Endodermal cell (in vitro differentiated cells): ENCODE data around the gene NUP58. TPM values are rescaled to one million over a fixed set of nuclear protein-coding genes. Genes with fewer than 3 reads are reported as not detected.

Experiments
- DNase-seq: peaks from one replicate; pipeline ENCODE4 v3.0.0-alpha.2; 2017
- H3K27ac ChIP-seq: 2 replicates; pipeline ENCODE4 v1.5.1; 2013; ENCODE audit warnings: mild to moderate bottlenecking, low read depth, low read length, moderate library complexity
- H3K27me3 ChIP-seq: 2 replicates; pipeline ENCODE4 v1.6.1; 2013; ENCODE audit warnings: mild to moderate bottlenecking, low read length, moderate library complexity; ENCODE audit not compliant: insufficient read depth, control insufficient read depth, poor library complexity, severe bottlenecking
- H3K36me3 ChIP-seq: 2 replicates; pipeline ENCODE4 v1.7.0; 2013; ENCODE audit warnings: mild to moderate bottlenecking, low read length, moderate library complexity; ENCODE audit not compliant: control insufficient read depth, insufficient read depth
- H3K4me1 ChIP-seq: one replicate; pipeline ENCODE4 v1.7.0; 2013; ENCODE audit warnings: low read length; ENCODE audit not compliant: control insufficient read depth, insufficient read depth
- H3K4me3 ChIP-seq: 2 replicates; pipeline ENCODE4 v1.5.1; 2013; ENCODE audit warnings: mild to moderate bottlenecking, low read length, moderate library complexity
- H3K9ac ChIP-seq: 2 replicates; pipeline ENCODE4 v1.6.1; 2013; ENCODE audit warnings: mild to moderate bottlenecking, low read length, moderate library complexity; ENCODE audit not compliant: poor library complexity, severe bottlenecking; ENCODE audit errors: extremely low read depth
- H3K9me3 ChIP-seq: 2 replicates; pipeline ENCODE4 v1.6.1; 2013; ENCODE audit warnings: mild to moderate bottlenecking, low read length, moderate library complexity; ENCODE audit not compliant: control insufficient read depth
- H3K27ac Mint-ChIP-seq: 2 replicates; pipeline ENCODE4 v1.8.0; 2020; ENCODE audit warnings: mixed read lengths
- H3K27me3 Mint-ChIP-seq: 2 replicates; pipeline ENCODE4 v1.8.0; 2021; ENCODE audit warnings: mild to moderate bottlenecking, mixed read lengths; ENCODE audit not compliant: insufficient read depth
- H3K36me3 Mint-ChIP-seq: 2 replicates; pipeline ENCODE4 v1.8.0; 2020; ENCODE audit warnings: low read depth, mixed read lengths
- H3K4me1 Mint-ChIP-seq: 2 replicates; pipeline ENCODE4 v1.8.0; 2020; ENCODE audit warnings: mixed read lengths
- H3K4me3 Mint-ChIP-seq: 2 replicates; pipeline ENCODE4 v1.8.0; 2020; ENCODE audit warnings: mild to moderate bottlenecking, moderate library complexity, mixed read lengths
- H3K9me3 Mint-ChIP-seq: 2 replicates; pipeline ENCODE4 v1.8.0; 2020; ENCODE audit warnings: mild to moderate bottlenecking, mixed read lengths
- CTCF ChIP-seq: fragments of 200-600 bp; sonication (generic); conservative IDR thresholded peaks from 2 replicates; pipeline ENCODE4 v1.5.0; 2021; ENCODE audit warnings: antibody characterized with exemption, mild to moderate bottlenecking
- WGBS, 2 experiments: methylation state at CpG; one replicate each; pipeline versions ENCODE4 v1.1.5 to v1.1.7; 2013; ENCODE audit warnings: missing lambda C conversion rate in 2 of 2, mixed read lengths in 1 of 2; ENCODE audit not compliant: insufficient coverage in 1 of 2, insufficient read length in 1 of 2; 5-methylcytosine and 5-hydroxymethylcytosine counted together
- long read RNA-seq, 4 experiments: library from polyadenylated mRNA in 2 of 4; library from RNA in 1 of 4; library from capped mRNA in 1 of 4; stranded (forward) in 3 of 4; unstranded in 1 of 4; transcript quantifications; one replicate each; pipeline ENCODE4 v2.0.0, GENCODE V29; 2020 to 2021; ENCODE audit warnings: inconsistent platforms in 1 of 4
- polyA plus RNA-seq, 2 experiments: library from polyadenylated mRNA; stranded (reverse); fragments of 50-300 nt; gene quantifications; one replicate each; pipeline ENCODE4 v1.2.3, GENCODE V29; 2013
- total RNA-seq, 2 donors: library from RNA; stranded (reverse); fragmentation: NEBNext Ultra II Directional in 1 of 2; extraction: Animal tissue kit (Norgen Biotek cat#: 25700) in 1 of 2; gene quantifications; 2 replicates in 1 of 2; 3 replicates in 1 of 2; pipeline ENCODE4 v1.2.1, GENCODE V29; 2021

Gene NUP58
- total RNA-seq = 10 to 100 TPM; 49.7 to 66.4 TPM
- 53.3 TPM for polyA plus RNA-seq (2013, experiment 1 of 2)
- 54.6 TPM for polyA plus RNA-seq (2013, experiment 2 of 2)
- long read RNA-seq, experiment 1, full-length matches to known transcripts = 2 of 15 reads
- long read RNA-seq, experiment 1, partial matches to known transcripts = 2 of 15 reads
- long read RNA-seq, experiment 1, other reads (novel, unspliced or antisense) = 11 of 15 reads
- long read RNA-seq, experiment 2, full-length matches to known transcripts = 42 of 62 reads
- long read RNA-seq, experiment 2, partial matches to known transcripts = 6 of 62 reads
- long read RNA-seq, experiment 2, other reads (novel, unspliced or antisense) = 14 of 62 reads
- long read RNA-seq, experiment 3, full-length matches to known transcripts = 130 of 154 reads
- long read RNA-seq, experiment 3, partial matches to known transcripts = 5 of 154 reads
- long read RNA-seq, experiment 3, other reads (novel, unspliced or antisense) = 19 of 154 reads
- long read RNA-seq, experiment 4, full-length matches to known transcripts = 1 of 8 reads
- long read RNA-seq, experiment 4, partial matches to known transcripts = 1 of 8 reads
- long read RNA-seq, experiment 4, other reads (novel, unspliced or antisense) = 6 of 8 reads

- peak within 1 kb of the TSS; percentile 87 for H3K4me3 Mint-ChIP-seq
- Histone ChIP-seq H3K27ac (peak within 1 kb of the TSS; percentile 71), H3K27me3 (peaks cover 30% of the 10 kb centered on the region), H3K9me3 (peaks cover 6% of the 10 kb centered on the region), H3K4me3 (peak within 1 kb of the TSS; percentile 100), H3K4me1 (no peaks in the 10 kb centered on the region), H3K9ac (peak within 1 kb of the TSS; percentile 72), H3K36me3 (peaks cover 24% of the 10 kb centered on the region)
- H3K27ac Mint-ChIP-seq = peak within 1 kb of the TSS; percentile 82
- H3K27me3 Mint-ChIP-seq = peaks cover 40% of the 10 kb centered on the region
- no peak for TF ChIP-seq CTCF
- 2 to 3% methylated on average over 43 to 64 of the region's 64 CpGs for WGBS, 2 experiments
- H3K36me3 Mint-ChIP-seq = peaks cover 25% of the 10 kb centered on the region
- DNase-seq = peak; percentile 94
- H3K4me1 Mint-ChIP-seq = peaks cover 12% of the 10 kb centered on the region
- peaks cover 9% of the 10 kb centered on the region for H3K9me3 Mint-ChIP-seq
These were observed at the start of gene NUP58 for GRCh38 chr13:25301347-25302113. TSS of gene NUP58 (plus strand) at chr13:25301625. CDS start at chr13:25301774, 149 bp downstream.

- Histone ChIP-seq H3K4me1 (no peaks in the 10 kb centered on the region), H3K4me3 (no peak overlapping the region), H3K9ac (no peak overlapping the region), H3K9me3 (no peaks in the 10 kb centered on the region), H3K36me3 (peaks cover 41% of the 10 kb centered on the region), H3K27ac (no peak overlapping the region), H3K27me3 (no peaks in the 10 kb centered on the region)
- Mint-ChIP-seq H3K36me3 (no peaks in the 10 kb centered on the region), H3K4me1 (no peaks in the 10 kb centered on the region), H3K4me3 (no peak overlapping the region), H3K27me3 (no peaks in the 10 kb centered on the region), H3K9me3 (no peaks in the 10 kb centered on the region), H3K27ac (no peak overlapping the region)
- no peak for TF ChIP-seq CTCF
- WGBS, 2 experiments = 97 to 100% methylated on average over 4 of the region's 4 CpGs
- DNase-seq = no peak
These were observed 49.2 kb upstream of the NUP58 start for GRCh38 chr13:25252225-25252624.

GRCh38 chr13:25252752-25253151 is 48.7 kb upstream of the NUP58 start:
- Histone ChIP-seq H3K27ac (no peak overlapping the region), H3K4me1 (no peaks in the 10 kb centered on the region), H3K36me3 (peaks cover 46% of the 10 kb centered on the region), H3K27me3 (no peaks in the 10 kb centered on the region), H3K4me3 (no peak overlapping the region), H3K9me3 (no peaks in the 10 kb centered on the region), H3K9ac (no peak overlapping the region)
- 80 to 96% methylated on average over 1 to 2 of the region's 2 CpGs for WGBS, 2 experiments
- TF ChIP-seq CTCF = no peak
- no peaks in the 10 kb centered on the region for H3K27me3 Mint-ChIP-seq
- no peak for DNase-seq
- H3K4me3 Mint-ChIP-seq = no peak overlapping the region
- no peaks in the 10 kb centered on the region for H3K4me1 Mint-ChIP-seq
- peaks cover 3% of the 10 kb centered on the region for H3K36me3 Mint-ChIP-seq
- H3K27ac Mint-ChIP-seq = no peak overlapping the region
- no peaks in the 10 kb centered on the region for H3K9me3 Mint-ChIP-seq
